Muscle of leg (tissue), 16 donors: ENCODE data around the gene SAPCD1. TPM values are rescaled to one million over a fixed set of nuclear protein-coding genes. Genes with fewer than 3 reads are reported as not detected.

Source experiments
- DNase-seq: peaks from one replicate; pipeline ENCODE4 v3.0.0; 2013
- H3K27ac ChIP-seq: one replicate; pipeline ENCODE4 v1.5.1; 2013; ENCODE audit warnings: mild to moderate bottlenecking, low read length, control low read depth
- H3K27me3 ChIP-seq: one replicate; pipeline ENCODE4 v1.6.1; 2013; ENCODE audit warnings: low read length; ENCODE audit not compliant: control insufficient read depth, insufficient read depth
- H3K36me3 ChIP-seq: one replicate; pipeline ENCODE4 v1.6.1; 2013; ENCODE audit warnings: low read length; ENCODE audit not compliant: control insufficient read depth, insufficient read depth
- H3K4me1 ChIP-seq: one replicate; pipeline ENCODE4 v1.6.1; 2013; ENCODE audit warnings: low read length; ENCODE audit not compliant: control insufficient read depth, insufficient read depth
- H3K4me3 ChIP-seq: one replicate; pipeline ENCODE4 v1.5.1; 2013; ENCODE audit warnings: low read length, control low read depth
- H3K9me3 ChIP-seq: replicated peaks from 2 replicates; pipeline ENCODE4 v1.6.1; 2013; ENCODE audit warnings: low read depth, low read length; ENCODE audit not compliant: control insufficient read depth
- WGBS: methylation state at CpG from one replicate; pipeline ENCODE4 v1.1.5; 2013; ENCODE audit warnings: missing lambda C conversion rate; ENCODE audit not compliant: insufficient coverage; 5-methylcytosine and 5-hydroxymethylcytosine counted together
- long read RNA-seq, 11 donors: transcript quantifications; one replicate each; lab custom pipeline, GENCODE V29; 2026
- polyA plus RNA-seq, 8 donors: library from polyadenylated mRNA; unstranded; fragments of 120-200 nt; gene quantifications; one replicate each; pipeline versions ENCODE4 v1.2.1 to v1.2.3, GENCODE V29; 2013; ENCODE audit warnings: inconsistent platforms in 1 of 8, low replicate concordance in 1 of 8; ENCODE audit not compliant: insufficient read length in 8 of 8, insufficient read depth in 1 of 8
- total RNA-seq: library from RNA; stranded (reverse); fragments of 120-200 nt; gene quantifications from one replicate; pipeline ENCODE4 v1.2.4, GENCODE V29; 2013

Gene SAPCD1
- 2.7 TPM for total RNA-seq
- polyA plus RNA-seq = 1 to 10 TPM; 1.4 to 6.3 (median 2.9) TPM
- long read RNA-seq, donor 1, partial matches to known transcripts = 0 of 1 reads
- long read RNA-seq, donor 1, other reads (novel, unspliced or antisense) = 0 of 1 reads
- long read RNA-seq, donor 2 = 0 reads
- long read RNA-seq, donor 3 = 0 reads
- long read RNA-seq, donor 4 = 0 reads
- long read RNA-seq, donor 5, partial matches to known transcripts = 0 of 1 reads
- long read RNA-seq, donor 5, other reads (novel, unspliced or antisense) = 0 of 1 reads
- long read RNA-seq, donor 6 = 0 reads
- long read RNA-seq, donor 7, partial matches to known transcripts = 0 of 1 reads
- long read RNA-seq, donor 7, other reads (novel, unspliced or antisense) = 0 of 1 reads
- long read RNA-seq, donor 8 = 0 reads
- long read RNA-seq, donor 9 = 0 reads
- long read RNA-seq, donor 10, partial matches to known transcripts = 0 of 1 reads
- long read RNA-seq, donor 10, other reads (novel, unspliced or antisense) = 0 of 1 reads
- long read RNA-seq, donor 11 = 0 reads

- WGBS = no CpG with 5 or more reads among the region's 4 CpGs
- no peak within 1 kb of the TSS for H3K4me3 ChIP-seq
- peaks cover 4% of the 10 kb centered on the region for H3K27me3 ChIP-seq
- peaks cover 40% of the 10 kb centered on the region for H3K36me3 ChIP-seq
- no peaks in the 10 kb centered on the region for H3K9me3 ChIP-seq
- DNase-seq = no peak
- H3K4me1 ChIP-seq = peaks cover 16% of the 10 kb centered on the region
- H3K27ac ChIP-seq = peak within 1 kb of the TSS; percentile 59
Observed at GRCh38 chr6:31762356-31762755, at the start of gene SAPCD1. TSS of gene SAPCD1 (plus strand) at chr6:31762656. CDS start at chr6:31763055, 399 bp downstream.

- Histone ChIP-seq H3K4me1 (peaks cover 18% of the 10 kb centered on the region), H3K27me3 (no peaks in the 10 kb centered on the region), H3K9me3 (no peaks in the 10 kb centered on the region), H3K27ac (no peak overlapping the region), H3K36me3 (no peaks in the 10 kb centered on the region), H3K4me3 (no peak overlapping the region)
- WGBS = 40% methylated on average over 1 of the region's 4 CpGs
- no peak for DNase-seq
Observed at GRCh38 chr6:31713465-31713864, 49.0 kb upstream of the SAPCD1 start.

- DNase-seq = no peak
- Histone ChIP-seq H3K27me3 (no peaks in the 10 kb centered on the region), H3K36me3 (no peaks in the 10 kb centered on the region), H3K4me1 (peaks cover 18% of the 10 kb centered on the region), H3K27ac (no peak overlapping the region), H3K9me3 (no peaks in the 10 kb centered on the region), H3K4me3 (no peak overlapping the region)
- 44% methylated on average over 3 of the region's 5 CpGs for WGBS
Observed at GRCh38 chr6:31713991-31714684, 48.3 kb upstream of the SAPCD1 start.

- no peak within 1 kb of the TSS for H3K27ac ChIP-seq
- WGBS = 27% methylated on average over 10 of the region's 16 CpGs
- no peaks in the 10 kb centered on the region for H3K36me3 ChIP-seq
Observed at GRCh38 chr6:31715022-31715958, 47.2 kb upstream of the SAPCD1 start, which contains the start of gene LY6G6D. TSS of gene LY6G6D (plus strand) at chr6:31715348. CDS start at chr6:31715356, 8 bp downstream.

GRCh38 chr6:31717499-31718222 lies 44.8 kb upstream of the SAPCD1 start:
- no peak for DNase-seq
- Histone ChIP-seq H3K36me3 (no peaks in the 10 kb centered on the region), H3K4me1 (peaks cover 18% of the 10 kb centered on the region), H3K27me3 (no peaks in the 10 kb centered on the region), H3K27ac (no peak overlapping the region), H3K9me3 (no peaks in the 10 kb centered on the region), H3K4me3 (no peak overlapping the region)
- 52% methylated on average over 4 of the region's 10 CpGs for WGBS

More at GRCh38 chr6:31715022-31715958, 47.2 kb upstream of the SAPCD1 start, which contains the start of gene LY6G6D:
- Histone ChIP-seq H3K4me1 (peaks cover 18% of the 10 kb centered on the region), H3K9me3 (no peaks in the 10 kb centered on the region), H3K27me3 (no peaks in the 10 kb centered on the region), H3K4me3 (no peak within 1 kb of the TSS)
- DNase-seq = peak; percentile 47

- no peaks in the 10 kb centered on the region for H3K27me3 ChIP-seq
- DNase-seq = no peak
- WGBS = no CpG with 5 or more reads among the region's 1 CpG
- H3K9me3 ChIP-seq = no peaks in the 10 kb centered on the region
- H3K4me3 ChIP-seq = no peak overlapping the region
- H3K36me3 ChIP-seq = no peaks in the 10 kb centered on the region
- no peak overlapping the region for H3K27ac ChIP-seq
- peaks cover 18% of the 10 kb centered on the region for H3K4me1 ChIP-seq
Observed at GRCh38 chr6:31718265-31718664, 44.2 kb upstream of the SAPCD1 start.

GRCh38 chr6:31719001-31719400 lies 43.5 kb upstream of the SAPCD1 start:
- Histone ChIP-seq H3K27ac (no peak overlapping the region), H3K36me3 (peaks cover 2% of the 10 kb centered on the region)
- WGBS = 80% methylated on average over 4 of the region's 6 CpGs

GRCh38 chr6:31720196-31720770 lies 42.2 kb upstream of the SAPCD1 start:
- H3K27me3 ChIP-seq = no peaks in the 10 kb centered on the region
- no peaks in the 10 kb centered on the region for H3K9me3 ChIP-seq
- H3K36me3 ChIP-seq = peaks cover 12% of the 10 kb centered on the region
- WGBS = 100% methylated on average over 1 of the region's 5 CpGs
- DNase-seq = no peak
- no peak overlapping the region for H3K27ac ChIP-seq
- no peak overlapping the region for H3K4me3 ChIP-seq
- peaks cover 4% of the 10 kb centered on the region for H3K4me1 ChIP-seq

More at GRCh38 chr6:31719001-31719400, 43.5 kb upstream of the SAPCD1 start:
- no peak for DNase-seq
- no peaks in the 10 kb centered on the region for H3K27me3 ChIP-seq
- no peak overlapping the region for H3K4me3 ChIP-seq
- peaks cover 14% of the 10 kb centered on the region for H3K4me1 ChIP-seq
- no peaks in the 10 kb centered on the region for H3K9me3 ChIP-seq
